OCI-LY7 (cell line): ENCODE measurements around the gene RNF43. TPM values are rescaled to one million over a fixed set of nuclear protein-coding genes. Genes with fewer than 3 reads are reported as not detected.

ENCODE experiments used
- BruUV-seq: library from RNA; stranded (reverse); fragments of 400-500 nt; replicated peaks from 2 replicates; lab custom pipeline; 2021; lab: Mats Ljungman, UMichigan
- CTCF ChIA-PET: fragments of 300-600 bp; sonication (Branson Sonifier 250); formaldehyde crosslinking; loops from one replicate; lab custom pipeline; 2022; ENCODE audit warnings: antibody characterized with exemption; ENCODE audit not compliant: unreplicated experiment; lab: Charles Lee
- POLR2A ChIA-PET: fragments of 300-600 bp; sonication (Branson Sonifier 250); formaldehyde crosslinking; loops from one replicate; lab custom pipeline; 2022; ENCODE audit warnings: antibody characterized with exemption; lab: Charles Lee
- DNase-seq: peaks from one replicate; pipeline ENCODE4 v3.0.0-alpha.2; 2015; ENCODE audit warnings: low spot score
- H2AFZ ChIP-seq: fragments of 200-600 bp; sonication (generic), shearing (Covaris generic); 2 replicates; pipeline ENCODE4 v1.6.1; 2014; ENCODE audit warnings: mild to moderate bottlenecking, antibody characterized with exemption, low read length, moderate library complexity
- H3K27ac ChIP-seq: fragments of 200-600 bp; sonication (generic); 2 replicates; pipeline ENCODE4 v1.5.1; 2014; ENCODE audit warnings: mixed run types, low read depth, mild to moderate bottlenecking, moderate library complexity, low read length, inconsistent platforms; ENCODE audit not compliant: poor library complexity, severe bottlenecking
- H3K36me3 ChIP-seq: fragments of 200-600 bp; sonication (generic); 2 replicates; pipeline ENCODE4 v1.6.1; 2014; ENCODE audit warnings: mild to moderate bottlenecking, antibody characterized with exemption, low read length, moderate library complexity, mixed read lengths; ENCODE audit not compliant: insufficient read depth
- H3K4me1 ChIP-seq: fragments of 200-600 bp; sonication (generic); 2 replicates; pipeline ENCODE4 v1.5.1; 2014; ENCODE audit warnings: mild to moderate bottlenecking, low read length; ENCODE audit not compliant: insufficient read depth, poor library complexity, severe bottlenecking
- H3K4me2 ChIP-seq: fragments of 200-600 bp; sonication (generic); 2 replicates; pipeline ENCODE4 v1.6.1; 2014; ENCODE audit warnings: mild to moderate bottlenecking, low read length
- H3K4me3 ChIP-seq: fragments of 200-600 bp; sonication (generic); 2 replicates; pipeline ENCODE4 v1.5.1; 2014; ENCODE audit warnings: mild to moderate bottlenecking, low read depth, low read length; ENCODE audit not compliant: poor library complexity, severe bottlenecking
- H3K79me2 ChIP-seq: fragments of 200-600 bp; sonication (generic); 2 replicates; pipeline ENCODE4 v1.6.1; 2016; ENCODE audit warnings: low read depth, mild to moderate bottlenecking, low read length, moderate library complexity, mixed read lengths; ENCODE audit not compliant: insufficient read depth
- H3K9me2 ChIP-seq: fragments of 200-600 bp; sonication (generic); 2 replicates; pipeline ENCODE4 v1.6.1; 2016; ENCODE audit warnings: mild to moderate bottlenecking, low read length, mixed read lengths; ENCODE audit not compliant: insufficient read depth
- H3K9me3 ChIP-seq: fragments of 200-600 bp; sonication (generic); 2 replicates; pipeline ENCODE4 v1.6.1; 2014; ENCODE audit warnings: mild to moderate bottlenecking, mixed run types, low read length, mixed read lengths
- H4K20me1 ChIP-seq: fragments of 200-600 bp; sonication (generic); 2 replicates; pipeline ENCODE4 v1.6.1; 2014; ENCODE audit warnings: mild to moderate bottlenecking, antibody characterized with exemption, low read length, moderate library complexity, mixed read lengths; ENCODE audit not compliant: insufficient read depth
- CTCF ChIP-seq: fragments of 200-600 bp; sonication (generic); conservative IDR thresholded peaks from 2 replicates; pipeline ENCODE4 v1.5.1; 2014; ENCODE audit warnings: mild to moderate bottlenecking, antibody characterized with exemption, low read length, moderate library complexity, mixed read lengths
- EZH2phosphoT487 ChIP-seq: fragments of 200-600 bp; sonication (generic); IDR thresholded peaks from 2 replicates; pipeline ENCODE4 v1.6.1; 2018; ENCODE audit warnings: low read depth, borderline replicate concordance, mild to moderate bottlenecking, mixed run types, antibody characterized with exemption, low read length, moderate library complexity, mixed read lengths
- intact Hi-C: fragments of 100-400 bp; cut with micrococcal nuclease; formaldehyde crosslinking; loops from one replicate; pipeline ENCODE4 v1.10.0; 2022; ENCODE audit not compliant: unreplicated experiment
- total RNA-seq, 2 experiments: library from RNA; depleted of rRNA in 1 of 2; stranded (reverse); fragments of >200 nt in 1 of 2; shearing (Covaris generic) in 1 of 2; gene quantifications; 2 replicates each; pipeline ENCODE4 v1.2.3, GENCODE V29; 2014 to 2022

Gene RNF43
- total RNA-seq, 2 experiments from 2014 or later = 0.19 to 0.80 TPM

- no peaks in the 10 kb centered on the region for H4K20me1 ChIP-seq
- peaks cover 15% of the 10 kb centered on the region for H3K4me1 ChIP-seq
- intact Hi-C loops = no loop called here
- no peaks in the 10 kb centered on the region for H3K36me3 ChIP-seq
- no peaks in the 10 kb centered on the region for H3K79me2 ChIP-seq
- H3K27ac ChIP-seq = no peak overlapping the region
- DNase-seq = no peak
- no peak for TF ChIP-seq EZH2phosphoT487
- TF ChIP-seq CTCF = no peak
- no peak overlapping the region for H3K4me3 ChIP-seq
- ChIA-PET CTCF (no interaction called here), POLR2A (interaction anchor here (0.5 to 2.7 kb wide), 6 partner anchors 9 to 28 kb away, joined by 3 to 13 read pairs (median 4); partner anchors contain the start of gene SUPT4H1)
- no peaks in the 10 kb centered on the region for H3K9me3 ChIP-seq
- no TSS peak for BruUV-seq
- H3K9me2 ChIP-seq = no peaks in the 10 kb centered on the region
- H2AFZ ChIP-seq = no peak overlapping the region
- no peak overlapping the region for H3K4me2 ChIP-seq
Measured at GRCh38 chr17:58380207-58381123, 36.9 kb downstream of the RNF43 start.

- Histone ChIP-seq H3K4me2 (no peak overlapping the region), H3K79me2 (no peaks in the 10 kb centered on the region), H3K27ac (no peak overlapping the region), H3K4me3 (no peak overlapping the region), H3K9me3 (no peaks in the 10 kb centered on the region), H3K36me3 (no peaks in the 10 kb centered on the region), H4K20me1 (no peaks in the 10 kb centered on the region), H2AFZ (no peak overlapping the region), H3K9me2 (no peaks in the 10 kb centered on the region), H3K4me1 (peaks cover 15% of the 10 kb centered on the region)
- ChIA-PET CTCF (interaction anchor here (0.6 kb wide), 1 partner anchor 11 kb away, joined by 3 read pairs; no protein-coding TSS in a partner anchor), POLR2A (interaction anchor here (0.9 to 2.7 kb wide), 4 partner anchors 10 to 27 kb away, joined by 3 to 13 read pairs (median 6); partner anchors contain the start of gene SUPT4H1)
- intact Hi-C loops = no loop called here
- TF ChIP-seq EZH2phosphoT487 (no peak), CTCF (no peak)
- no TSS peak for BruUV-seq
- no peak for DNase-seq
Measured at GRCh38 chr17:58379511-58379824, 37.9 kb downstream of the RNF43 start.
